ENCODE data around the gene EIF4EBP2. TPM values are rescaled to one million over a fixed set of nuclear protein-coding genes. Genes with fewer than 3 reads are reported as not detected.

Gene EIF4EBP2
- total and polyA plus RNA-seq, 2 of the 13 experiments (the other 11 are each of a cell fraction or from before 2014, with no cell fraction given), result 16.9 to 22.0 TPM

- H4K20me1 ChIP-seq (ENCODE audit: insufficient read depth, low read length), result no peaks in the 10 kb centered on the region
- 92% methylated on average over 14 of the region's 14 CpGs for WGBS (ENCODE audit: low lambda C conversion rate)
- H3K4me3 ChIP-seq (replicated peaks in 1 of 3; ENCODE audit: insufficient read depth in 1 of 3, low read depth in 2 of 3, low read length in 3 of 3), result no peak overlapping the region
- H3K27ac ChIP-seq (ENCODE audit: extremely low read length, insufficient read depth, low read length), result no peak overlapping the region
- ChIA-PET POLR2A (interaction anchor here (0.6 to 1.3 kb wide), 2 partner anchors 9 to 28 kb away, joined by 3 read pairs; no protein-coding TSS in a partner anchor), CTCF (ENCODE audit: low intra/inter-chr PET ratio, low total read pairs) (no interaction called here)
- H3K9ac ChIP-seq (ENCODE audit: insufficient read depth, low read depth, low read length), result no peak overlapping the region
- H3K4me1 ChIP-seq (ENCODE audit: insufficient read depth, low read length), result peaks cover 47% of the 10 kb centered on the region
- ATAC-seq (no peak), FAIRE-seq (no peak), DNase-seq (ENCODE audit: low spot score) (no peak)
- H2AFZ ChIP-seq (ENCODE audit: low read length), result no peak overlapping the region
- no peak overlapping the region for H3K4me2 ChIP-seq (ENCODE audit: low read depth, low read length)
- BruUV-seq (replicated peaks), result no TSS peak
- no peaks in the 10 kb centered on the region for H3K36me3 ChIP-seq (replicated peaks in 1 of 2; ENCODE audit: control insufficient read depth in 1 of 2, insufficient read depth in 2 of 2, low read length in 2 of 2)
- in situ Hi-C loops (cut with HindIII; ENCODE audit: extremely low pct_ligation_motif_present, low pct_unique_long_range_greater_than_20kb) (no loop called here), intact Hi-C loops (cut with micrococcal nuclease; ENCODE audit: unreplicated experiment) (no loop called here)
- no peak for TF ChIP-seq ERF (CRISPR knock-in tag; IDR thresholded peaks at IDR 0.05)
- no peaks in the 10 kb centered on the region for H3K79me2 ChIP-seq (ENCODE audit: insufficient read depth, low read length)
- H3K9me3 ChIP-seq (ENCODE audit: low read length), result no peaks in the 10 kb centered on the region
- no peaks in the 10 kb centered on the region for H3K27me3 ChIP-seq (ENCODE audit: control insufficient read depth in 1 of 2, insufficient read depth in 2 of 2, low read length in 2 of 2)
Measured at GRCh38 chr10:70376436-70377378, 27.2 kb upstream of the EIF4EBP2 start.

GRCh38 chr10:70378122-70378521 is 25.8 kb upstream of the EIF4EBP2 start:
- in situ Hi-C loops (cut with HindIII; ENCODE audit: extremely low pct_ligation_motif_present, low pct_unique_long_range_greater_than_20kb), result no loop called here
- H2AFZ ChIP-seq (ENCODE audit: low read length), result no peak overlapping the region
- H4K20me1 ChIP-seq (ENCODE audit: insufficient read depth, low read length), result no peaks in the 10 kb centered on the region
- CTCF ChIA-PET (ENCODE audit: low intra/inter-chr PET ratio, low total read pairs), result no interaction called here
- no peaks in the 10 kb centered on the region; a peak in 1 of 5 replicates for H3K27me3 ChIP-seq (ENCODE audit: control insufficient read depth in 1 of 2, insufficient read depth in 2 of 2, low read length in 2 of 2)
- no peaks in the 10 kb centered on the region for H3K36me3 ChIP-seq (replicated peaks in 1 of 2; ENCODE audit: control insufficient read depth in 1 of 2, insufficient read depth in 2 of 2, low read length in 2 of 2)
- FAIRE-seq, result no peak
- WGBS (ENCODE audit: low lambda C conversion rate), result 68% methylated on average over 6 of the region's 6 CpGs
- BruUV-seq (replicated peaks), result no TSS peak
- DNase-seq (ENCODE audit: low spot score), result no peak
- intact Hi-C loops (cut with micrococcal nuclease; ENCODE audit: unreplicated experiment), result no loop called here
- H3K4me2 ChIP-seq (ENCODE audit: low read depth, low read length), result no peak overlapping the region
- ATAC-seq, result no peak
- H3K4me1 ChIP-seq (ENCODE audit: insufficient read depth, low read length), result peaks cover 52% of the 10 kb centered on the region
- POLR2A ChIA-PET, result interaction anchor here (1.3 kb wide), 1 partner anchor 27 kb away, joined by 3 read pairs; no protein-coding TSS in a partner anchor
- H3K4me3 ChIP-seq (replicated peaks in 1 of 3; ENCODE audit: insufficient read depth in 1 of 3, low read depth in 2 of 3, low read length in 3 of 3), result no peak overlapping the region
- no peaks in the 10 kb centered on the region for H3K79me2 ChIP-seq (ENCODE audit: insufficient read depth, low read length)
- TF ChIP-seq ATRX (CRISPR knock-in tag; IDR thresholded peaks at IDR 0.05; ENCODE audit: borderline replicate concordance), result no peak
- no peaks in the 10 kb centered on the region for H3K9me3 ChIP-seq (ENCODE audit: low read length)
- no peak overlapping the region for H3K27ac ChIP-seq (ENCODE audit: extremely low read length, insufficient read depth, low read length)
- H3K9ac ChIP-seq (ENCODE audit: insufficient read depth, low read depth, low read length), result no peak overlapping the region
